Measurements from ENCODE around the gene ERAP2. TPM values are rescaled to one million over a fixed set of nuclear protein-coding genes. Genes with fewer than 3 reads are reported as not detected.

Gene ERAP2
- total RNA-seq, 4 donors from 2014 or later, result 9.2 to 19.2 (median 14.0) TPM

GRCh38 chr5:96935559-96936430 lies 59.5 kb downstream of the ERAP2 start, which contains the start of gene LNPEP:
LNPEP (plus strand) TSS chr5:96936080; CDS start chr5:96936156, 76 bp downstream.
- Histone ChIP-seq H3K36me3 (no peaks in the 10 kb centered on the region), H3K27ac (peak within 1 kb of the TSS; percentile 91 to 96 (median 95)), H3K27me3 (no peaks in the 10 kb centered on the region), H3K4me1 (peaks cover 11 to 15% of the 10 kb centered on the region in 2 donors), H3K4me3 (replicated peaks in 1 of 3) (peak within 1 kb of the TSS; percentile 38 to 99 (median 85)), H3K9me3 (no peaks in the 10 kb centered on the region)
- TF ChIP-seq POLR2A (IDR thresholded peaks at IDR 0.05) (peak in 1 of 2 donors; percentile 87), CTCF (IDR thresholded peaks at IDR 0.05) (no peak)
- peak; percentile 97 to 98 for DNase-seq
- intact Hi-C loops (cut with DNase I), result no loop called here
- 0 to 1% methylated on average over 39 to 62 of the region's 79 CpGs for WGBS, 2 donors

GRCh38 chr5:96936431-96937320 lies 60.4 kb downstream of the ERAP2 start:
- 1% methylated on average over 19 to 24 of the region's 27 CpGs for WGBS, 2 donors
- intact Hi-C loops (cut with DNase I), result no loop called here
- H3K27ac ChIP-seq, result peak overlapping the region; percentile 87 to 96 (median 91)
- no peaks in the 10 kb centered on the region for H3K36me3 ChIP-seq
- no peaks in the 10 kb centered on the region for H3K9me3 ChIP-seq
- DNase-seq, result peak; percentile 39 to 54
- peaks cover 11 to 15% of the 10 kb centered on the region in 2 donors for H3K4me1 ChIP-seq
- TF ChIP-seq POLR2A (IDR thresholded peaks at IDR 0.05) (no peak), CTCF (IDR thresholded peaks at IDR 0.05) (no peak)
- H3K27me3 ChIP-seq, result no peaks in the 10 kb centered on the region
- H3K4me3 ChIP-seq (replicated peaks in 1 of 3), result peak overlapping the region; percentile 38 to 99 (median 81)

- TF ChIP-seq CTCF (IDR thresholded peaks at IDR 0.05), result no peak
- TF ChIP-seq POLR2A (IDR thresholded peaks at IDR 0.05), result no peak
- Histone ChIP-seq H3K27ac (no peak overlapping the region), H3K27me3 (no peaks in the 10 kb centered on the region), H3K4me3 (replicated peaks in 1 of 3) (no peak overlapping the region), H3K36me3 (no peaks in the 10 kb centered on the region), H3K4me1 (peaks cover 0 to 4% of the 10 kb centered on the region in 2 donors), H3K9me3 (no peaks in the 10 kb centered on the region)
- intact Hi-C loops (cut with DNase I), result no loop called here
- WGBS, 2 donors, result 87 to 88% methylated on average over 3 of the region's 3 CpGs
- DNase-seq, result no peak
Observed at GRCh38 chr5:96940586-96940985, 64.3 kb downstream of the ERAP2 start.

GRCh38 chr5:96941140-96941539 lies 64.8 kb downstream of the ERAP2 start:
- H3K4me1 ChIP-seq, result peaks cover 0 to 4% of the 10 kb centered on the region in 2 donors
- 78 to 81% methylated on average over 4 of the region's 4 CpGs for WGBS, 2 donors

More at GRCh38 chr5:96941140-96941539, 64.8 kb downstream of the ERAP2 start:
- Histone ChIP-seq H3K9me3 (no peaks in the 10 kb centered on the region), H3K4me3 (replicated peaks in 1 of 3) (no peak overlapping the region), H3K36me3 (no peaks in the 10 kb centered on the region), H3K27me3 (no peaks in the 10 kb centered on the region), H3K27ac (no peak overlapping the region)
- no peak for DNase-seq
- intact Hi-C loops (cut with DNase I), result no loop called here
- TF ChIP-seq CTCF (IDR thresholded peaks at IDR 0.05), result no peak
- no peak for TF ChIP-seq POLR2A (IDR thresholded peaks at IDR 0.05)
